CD14-positive monocyte (primary cell): ENCODE results near the gene FNBP1L. TPM values are rescaled to one million over a fixed set of nuclear protein-coding genes. Genes with fewer than 3 reads are reported as not detected.

Source experiments
- DNase-seq, 3 donors: peaks; one replicate each; pipeline ENCODE4 v3.0.0-alpha.2; 2011 to 2022
- H2AFZ ChIP-seq: 2 replicates; pipeline ENCODE4 v1.6.0; 2012; ENCODE audit warnings: mild to moderate bottlenecking, low read depth, low read length, inconsistent platforms; ENCODE audit not compliant: insufficient read depth, poor library complexity, severe bottlenecking
- H3K27ac ChIP-seq, 2 donors: 1 replicate in 1 of 2; 2 replicates in 1 of 2; pipeline ENCODE4 v1.5.1; 2012 to 2013; ENCODE audit warnings: low read length in 2 of 2, control low read depth in 1 of 2, inconsistent platforms in 1 of 2, low read depth in 1 of 2, mild to moderate bottlenecking in 1 of 2
- H3K27me3 ChIP-seq, 2 donors: one replicate each; pipeline versions ENCODE4 v1.6.0 to v1.6.1; 2011 to 2013; ENCODE audit warnings: low read length in 2 of 2; ENCODE audit not compliant: control insufficient read depth in 2 of 2, insufficient read depth in 2 of 2
- H3K36me3 ChIP-seq, 2 donors: replicated peaks in 1 of 2; 1 replicate in 1 of 2; 2 replicates in 1 of 2; pipeline versions ENCODE4 v1.5.1 to v1.6.1; 2012 to 2013; ENCODE audit warnings: low read length in 2 of 2, control low read depth in 1 of 2, inconsistent platforms in 1 of 2, mild to moderate bottlenecking in 1 of 2; ENCODE audit not compliant: insufficient read depth in 2 of 2, control insufficient read depth in 1 of 2
- H3K4me1 ChIP-seq, 2 donors: 1 replicate in 1 of 2; 2 replicates in 1 of 2; pipeline versions ENCODE4 v1.5.1 to v1.6.1; 2012 to 2013; ENCODE audit warnings: low read length in 2 of 2, control low read depth in 1 of 2, inconsistent platforms in 1 of 2, mild to moderate bottlenecking in 1 of 2, moderate library complexity in 1 of 2; ENCODE audit not compliant: insufficient read depth in 2 of 2, control insufficient read depth in 1 of 2
- H3K4me2 ChIP-seq: replicated peaks from 2 replicates; pipeline ENCODE3; 2012; ENCODE audit warnings: low read length, moderate library complexity, mild to moderate bottlenecking; ENCODE audit not compliant: poor library complexity, severe bottlenecking; ENCODE audit errors: extremely low read depth
- H3K4me3 ChIP-seq, 3 experiments: fragments of 200-600 bp in 1 of 3; sonication (generic) in 1 of 3; replicated peaks in 1 of 3; 1 replicate in 2 of 3; 2 replicates in 1 of 3; pipeline ENCODE4 v1.5.1; 2011 to 2013; ENCODE audit warnings: low read length in 3 of 3, mild to moderate bottlenecking in 3 of 3, control low read depth in 2 of 3, low read depth in 2 of 3, inconsistent platforms in 1 of 3, moderate library complexity in 1 of 3
- H3K79me2 ChIP-seq: 2 replicates; pipeline ENCODE4 v1.6.0; 2012; ENCODE audit warnings: mild to moderate bottlenecking, control low read depth, inconsistent platforms, low read length, moderate library complexity; ENCODE audit not compliant: insufficient read depth
- H3K9ac ChIP-seq: 2 replicates; pipeline ENCODE4 v1.6.0; 2017; ENCODE audit warnings: low read length, mild to moderate bottlenecking; ENCODE audit not compliant: insufficient read depth, poor library complexity, severe bottlenecking
- H3K9me3 ChIP-seq, 2 donors: replicated peaks in 1 of 2; 1 replicate in 1 of 2; 2 replicates in 1 of 2; pipeline versions ENCODE4 v1.5.1 to v1.6.1; 2012 to 2013; ENCODE audit warnings: low read length in 2 of 2, control low read depth in 1 of 2; ENCODE audit not compliant: control insufficient read depth in 1 of 2, insufficient read depth in 1 of 2
- H4K20me1 ChIP-seq: 2 replicates; pipeline ENCODE4 v1.6.0; 2012; ENCODE audit warnings: mild to moderate bottlenecking, low read length, control low read depth, moderate library complexity; ENCODE audit not compliant: insufficient read depth
- H3K27ac Mint-ChIP-seq, 7 donors: one replicate each; pipeline ENCODE4 v1.8.0; 2020; ENCODE audit warnings: mild to moderate bottlenecking in 7 of 7, mixed read lengths in 7 of 7, moderate library complexity in 6 of 7, inconsistent platforms in 2 of 7
- H3K27me3 Mint-ChIP-seq, 3 donors: one replicate each; pipeline ENCODE4 v1.8.0; 2021 to 2022; ENCODE audit warnings: low read depth in 3 of 3, mild to moderate bottlenecking in 3 of 3, mixed read lengths in 3 of 3, moderate library complexity in 3 of 3, inconsistent platforms in 1 of 3
- H3K36me3 Mint-ChIP-seq, 2 donors: one replicate each; pipeline ENCODE4 v1.8.0; 2020; ENCODE audit warnings: mixed read lengths in 2 of 2, inconsistent platforms in 1 of 2, mild to moderate bottlenecking in 1 of 2
- H3K4me1 Mint-ChIP-seq: one replicate; pipeline ENCODE4 v1.8.0; 2020; ENCODE audit warnings: mild to moderate bottlenecking, mixed read lengths
- H3K4me3 Mint-ChIP-seq, 2 donors: one replicate each; pipeline ENCODE4 v1.8.0; 2020; ENCODE audit warnings: mild to moderate bottlenecking in 2 of 2, mixed read lengths in 2 of 2, moderate library complexity in 1 of 2
- H3K9me3 Mint-ChIP-seq, 7 donors: one replicate each; pipeline ENCODE4 v1.8.0; 2020 to 2022; ENCODE audit warnings: mixed read lengths in 7 of 7, mild to moderate bottlenecking in 6 of 7, moderate library complexity in 6 of 7, inconsistent platforms in 2 of 7
- WGBS: methylation state at CpG from one replicate; pipeline ENCODE4 v1.1.5; 2013; ENCODE audit warnings: missing lambda C conversion rate; ENCODE audit not compliant: insufficient coverage; 5-methylcytosine and 5-hydroxymethylcytosine counted together
- intact Hi-C, 2 donors: fragments of 100-400 bp; cut with micrococcal nuclease; formaldehyde crosslinking; loops; one replicate each; pipeline versions ENCODE4 v1.15.0 to v1.15.1; 2023
- polyA plus RNA-seq, 3 donors: library from polyadenylated mRNA; depleted of rRNA in 1 of 3; unstranded in 2 of 3; stranded (reverse) in 1 of 3; fragments of 300-500 nt in 2 of 3; fragments of >200 nt in 1 of 3; fragmentation: Illumina TruSeq in 2 of 3; gene quantifications; 1 replicate in 2 of 3; 2 replicates in 1 of 3; pipeline ENCODE4 v1.2.3, GENCODE V29; 2012 to 2021
- TF ChIP-seq, protein P1 (sequence below): fragments of 200-600 bp; IDR thresholded peaks from one replicate; pipeline ENCODE4 v1.8.0; 2022; ENCODE audit warnings: antibody characterized with exemption, mild to moderate bottlenecking

The FNBP1L gene
- polyA plus RNA-seq, 3 donors: 0.15 to 0.32 (median 0.28) TPM

DNA sequence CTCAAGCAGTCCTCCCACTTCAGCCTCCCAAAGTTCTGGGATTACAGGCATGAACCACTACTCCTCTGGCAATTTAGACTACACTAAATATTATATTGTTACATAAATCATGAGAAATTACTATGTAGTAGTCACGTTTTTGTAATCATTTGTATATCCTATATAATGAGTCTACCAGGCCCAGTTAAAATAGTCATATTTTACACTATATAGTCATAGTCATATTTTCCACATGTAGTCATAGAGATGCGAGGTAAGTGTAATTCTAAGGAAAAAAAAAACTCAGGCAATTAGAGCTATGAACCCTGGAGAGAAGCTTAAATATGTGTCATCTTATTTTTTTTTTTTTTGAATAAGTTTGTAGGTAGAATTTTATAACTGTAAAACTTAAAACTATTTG, 90.0 kb downstream of the FNBP1L start:
- no CpG with 5 or more reads among the region's 2 CpGs for WGBS
- H3K4me1 ChIP-seq: no peaks in the 10 kb centered on the region
- H3K27ac ChIP-seq: no peak overlapping the region
- Mint-ChIP-seq H3K27ac (no peak overlapping the region), H3K9me3 (no peaks in the 10 kb centered on the region), H3K27me3 (no peaks in the 10 kb centered on the region), H3K4me1 (peaks cover 6% of the 10 kb centered on the region), H3K4me3 (no peak overlapping the region), H3K36me3 (peaks cover 0 to 1% of the 10 kb centered on the region in 2 donors)
- H2AFZ ChIP-seq: no peak overlapping the region
- H4K20me1 ChIP-seq: no peaks in the 10 kb centered on the region
- intact Hi-C loops: no loop called here
- TF ChIP-seq, protein P1, sequence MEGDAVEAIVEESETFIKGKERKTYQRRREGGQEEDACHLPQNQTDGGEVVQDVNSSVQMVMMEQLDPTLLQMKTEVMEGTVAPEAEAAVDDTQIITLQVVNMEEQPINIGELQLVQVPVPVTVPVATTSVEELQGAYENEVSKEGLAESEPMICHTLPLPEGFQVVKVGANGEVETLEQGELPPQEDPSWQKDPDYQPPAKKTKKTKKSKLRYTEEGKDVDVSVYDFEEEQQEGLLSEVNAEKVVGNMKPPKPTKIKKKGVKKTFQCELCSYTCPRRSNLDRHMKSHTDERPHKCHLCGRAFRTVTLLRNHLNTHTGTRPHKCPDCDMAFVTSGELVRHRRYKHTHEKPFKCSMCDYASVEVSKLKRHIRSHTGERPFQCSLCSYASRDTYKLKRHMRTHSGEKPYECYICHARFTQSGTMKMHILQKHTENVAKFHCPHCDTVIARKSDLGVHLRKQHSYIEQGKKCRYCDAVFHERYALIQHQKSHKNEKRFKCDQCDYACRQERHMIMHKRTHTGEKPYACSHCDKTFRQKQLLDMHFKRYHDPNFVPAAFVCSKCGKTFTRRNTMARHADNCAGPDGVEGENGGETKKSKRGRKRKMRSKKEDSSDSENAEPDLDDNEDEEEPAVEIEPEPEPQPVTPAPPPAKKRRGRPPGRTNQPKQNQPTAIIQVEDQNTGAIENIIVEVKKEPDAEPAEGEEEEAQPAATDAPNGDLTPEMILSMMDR: no peak
- no peak overlapping the region for H3K9ac ChIP-seq
- H3K36me3 ChIP-seq: no peaks in the 10 kb centered on the region
- H3K4me3 ChIP-seq: no peak overlapping the region
- DNase-seq: no peak
- no peaks in the 10 kb centered on the region for H3K79me2 ChIP-seq
- H3K4me2 ChIP-seq: no peak overlapping the region
- no peaks in the 10 kb centered on the region for H3K27me3 ChIP-seq
- no peaks in the 10 kb centered on the region for H3K9me3 ChIP-seq

DNA sequence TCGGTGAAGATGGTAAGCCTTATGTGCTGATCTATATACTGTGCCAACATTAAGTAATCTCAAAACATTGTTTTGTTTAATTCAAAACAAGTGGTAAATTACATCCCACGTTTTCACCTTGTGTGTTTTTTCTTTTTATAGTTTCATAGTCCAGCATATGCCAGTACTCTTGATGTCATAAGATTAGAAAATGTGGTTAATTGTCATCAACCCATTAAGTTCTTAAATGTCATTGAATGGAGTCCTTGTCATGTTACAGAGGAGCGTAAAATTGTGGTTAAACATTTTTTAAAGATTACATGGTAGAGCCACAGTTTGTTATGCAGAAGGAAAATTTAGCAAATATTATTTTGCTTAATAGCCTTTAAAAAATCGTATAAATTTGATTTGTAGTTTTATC, 93.1 kb downstream of the FNBP1L start:
- Histone ChIP-seq H3K27ac (no peak overlapping the region), H3K36me3 (no peaks in the 10 kb centered on the region), H3K9ac (no peak overlapping the region), H3K27me3 (no peaks in the 10 kb centered on the region), H4K20me1 (no peaks in the 10 kb centered on the region), H2AFZ (no peak overlapping the region), H3K4me1 (no peaks in the 10 kb centered on the region), H3K9me3 (no peaks in the 10 kb centered on the region), H3K4me2 (no peak overlapping the region), H3K4me3 (no peak overlapping the region), H3K79me2 (no peaks in the 10 kb centered on the region)
- Mint-ChIP-seq H3K4me1 (peaks cover 6% of the 10 kb centered on the region), H3K27ac (no peak overlapping the region), H3K4me3 (no peak overlapping the region), H3K27me3 (no peaks in the 10 kb centered on the region), H3K36me3 (no peaks in the 10 kb centered on the region), H3K9me3 (no peaks in the 10 kb centered on the region)
- intact Hi-C loops: no loop called here
- DNase-seq: no peak
- no CpG with 5 or more reads among the region's 4 CpGs for WGBS
- TF ChIP-seq, protein P1: no peak
